Right cardiac atrium (tissue), 5 donors: ENCODE results near the gene CYP2D6. TPM values are rescaled to one million over a fixed set of nuclear protein-coding genes. Genes with fewer than 3 reads are reported as not detected.
"Not testable (repeated sequence)": the region's sequence is repeated elsewhere in the genome, so short reads cannot be mapped to it uniquely, and the experiment has no call there.

Experiments used
- ATAC-seq, 2 donors: fragments of 200-7000 bp; cut with Tn5 transposase; one replicate each; pipeline versions ENCODE4 v1.8.0 to v1.9.1; 2020; ENCODE audit warnings: moderate library complexity in 2 of 2, mild to moderate bottlenecking in 1 of 2
- DNase-seq, 3 donors: peaks; one replicate each; pipeline ENCODE4 v3.0.0-alpha.2; 2020
- H3K27ac ChIP-seq: one replicate; pipeline ENCODE4 v1.5.1; 2013; ENCODE audit warnings: mild to moderate bottlenecking, low read length, control low read depth, moderate library complexity
- H3K27me3 ChIP-seq: one replicate; pipeline ENCODE4 v1.6.1; 2013; ENCODE audit not compliant: control insufficient read depth, insufficient read depth
- H3K4me1 ChIP-seq: one replicate; pipeline ENCODE4 v1.6.1; 2013; ENCODE audit warnings: low read length; ENCODE audit not compliant: control insufficient read depth, insufficient read depth
- H3K4me3 ChIP-seq: one replicate; pipeline ENCODE4 v1.5.1; 2013; ENCODE audit warnings: low read length, control low read depth
- H3K9me3 ChIP-seq: one replicate; pipeline ENCODE4 v1.6.1; 2013; ENCODE audit warnings: low read length; ENCODE audit not compliant: control insufficient read depth
- WGBS: extraction: QIAGEN DNeasy Blood & Tissue Kit; methylation state at CpG from one replicate; pipeline ENCODE4 v1.1.7; 2013; 5-methylcytosine and 5-hydroxymethylcytosine counted together
- intact Hi-C, 4 donors: fragments of 100-400 bp; cut with DNase I; formaldehyde crosslinking; loops; one replicate each; pipeline versions ENCODE4 v1.11.0 to v1.14.0; 2022 to 2023
- polyA plus RNA-seq: library from polyadenylated mRNA; stranded (reverse); fragments of 200-250 nt; gene quantifications from one replicate; pipeline ENCODE4 v1.2.3, GENCODE V29; 2013
- total RNA-seq, 4 donors: library from RNA; stranded (reverse); fragmentation: NEBNext Ultra II Directional; extraction: Animal tissue kit (Norgen Biotek cat#: 25700); gene quantifications; one replicate each; pipeline ENCODE4 v1.2.1, GENCODE V29; 2021
- donor health status: healthy with polysubstance abuse.
- donor health status: DM: no; HTN: yes; CAD: no.
- donor health status: DM: no; HTN: no; CAD: no.
- donor health status: DM: no; HTN: yes; CAD: no; lungs with severe emphysema.
- donor health status: DM: yes; HTN: yes; CAD: no.

The CYP2D6 gene
- total and polyA plus RNA-seq, 5 donors = 0.19 to 0.29 (median 0.24) TPM

DNA sequence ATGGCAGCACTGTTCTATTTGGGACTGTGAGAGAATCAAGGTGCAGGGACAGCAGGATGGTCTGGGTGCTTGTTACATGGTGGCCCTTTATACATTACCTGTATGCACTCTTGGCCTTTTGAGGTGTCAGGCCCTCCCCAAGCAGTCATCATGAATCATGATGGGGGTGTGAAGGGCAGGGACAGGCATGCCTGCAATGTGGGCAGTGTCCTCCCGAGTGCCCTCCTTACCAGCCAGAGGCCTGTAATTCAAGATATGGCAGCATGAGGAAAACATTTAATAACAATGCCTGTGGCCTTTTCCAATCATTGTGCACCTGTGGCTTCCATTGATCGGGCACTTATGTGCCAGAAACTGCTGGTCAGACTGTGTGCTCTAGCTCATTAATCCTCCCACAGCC lies 25.5 kb upstream of the CYP2D6 start:
- no peak overlapping the region for H3K27ac ChIP-seq
- ATAC-seq = peak in 1 of 2 donors; percentile 24
- 78% methylated on average over 2 of the region's 2 CpGs for WGBS
- DNase-seq = no peak
- no peaks in the 10 kb centered on the region for H3K4me1 ChIP-seq
- H3K4me3 ChIP-seq = no peak overlapping the region
- H3K27me3 ChIP-seq = no peaks in the 10 kb centered on the region
- H3K9me3 ChIP-seq = no peaks in the 10 kb centered on the region
- intact Hi-C loops = no loop called here

DNA sequence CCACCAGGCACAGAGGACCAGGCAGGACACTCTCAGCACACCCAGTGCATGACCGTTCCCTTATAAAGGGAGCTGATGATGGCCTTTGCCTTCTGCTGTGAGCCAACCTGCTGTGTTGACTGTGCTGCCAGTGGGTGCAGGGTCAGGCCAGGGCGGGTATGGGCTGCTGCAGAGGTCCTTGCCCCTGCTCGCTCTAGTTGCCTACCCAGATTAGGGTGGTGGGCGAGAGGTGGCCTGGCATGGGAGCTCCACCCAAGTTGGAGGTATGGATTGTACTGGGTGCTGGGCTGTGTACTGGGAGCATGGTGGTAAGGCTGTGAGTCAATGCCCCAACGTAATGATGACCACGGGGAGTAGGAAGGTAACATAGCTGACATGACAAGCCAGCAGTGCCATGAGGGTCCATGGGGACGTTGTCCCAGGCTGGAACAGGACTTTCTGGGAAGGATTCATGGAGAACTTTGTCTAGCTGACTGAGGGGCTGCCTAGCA lies 24.5 kb upstream of the CYP2D6 start:
- no peaks in the 10 kb centered on the region for H3K4me1 ChIP-seq
- H3K27ac ChIP-seq = no peak overlapping the region
- ATAC-seq (no peak), DNase-seq (no peak)
- H3K27me3 ChIP-seq = no peaks in the 10 kb centered on the region
- intact Hi-C loops = no loop called here
- H3K4me3 ChIP-seq = no peak overlapping the region
- 95% methylated on average over 7 of the region's 7 CpGs for WGBS
- no peaks in the 10 kb centered on the region for H3K9me3 ChIP-seq

DNA sequence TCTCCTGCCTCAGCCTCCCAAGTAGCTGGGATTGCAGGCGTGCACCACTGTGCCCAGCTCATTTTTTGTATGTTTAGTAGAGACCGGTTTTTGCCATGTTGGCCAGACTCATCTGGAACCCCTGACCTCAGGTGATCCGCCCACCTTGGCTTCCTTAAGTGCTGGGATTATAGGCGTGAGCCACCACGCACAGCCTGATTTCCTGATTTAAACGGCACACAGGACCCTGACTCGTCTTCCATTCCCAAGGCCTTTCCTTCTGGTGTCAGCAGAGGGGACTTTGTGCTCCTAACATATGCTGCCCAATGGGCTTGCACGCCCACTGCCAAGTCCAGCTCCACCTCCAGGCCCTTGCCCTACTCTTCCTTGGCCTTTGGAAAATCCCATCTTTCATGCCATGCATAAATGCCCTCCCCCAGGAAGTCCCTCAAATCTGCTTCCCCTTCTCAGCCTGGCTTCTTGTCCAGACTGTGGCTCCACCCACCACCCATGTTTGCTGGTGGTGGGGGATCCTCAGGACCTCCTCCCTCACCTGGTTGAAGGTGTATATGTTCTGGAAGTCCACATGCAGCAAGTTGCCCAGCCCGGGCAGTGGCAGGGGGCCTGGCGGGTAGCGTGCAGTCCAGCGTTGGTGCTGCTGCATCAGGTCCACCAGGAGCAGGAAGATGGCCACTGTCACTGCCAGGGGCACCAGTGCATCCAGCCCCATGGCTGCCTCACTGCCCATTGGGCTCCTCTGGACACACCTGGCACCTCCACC lies 23.9 kb upstream of the CYP2D6 start:
- intact Hi-C loops = no loop called here
- Histone ChIP-seq H3K27me3 (no peaks in the 10 kb centered on the region), H3K27ac (no peak overlapping the region), H3K9me3 (no peaks in the 10 kb centered on the region), H3K4me1 (no peaks in the 10 kb centered on the region), H3K4me3 (no peak overlapping the region)
- ATAC-seq (no peak), DNase-seq (no peak)
- WGBS = 95% methylated on average over 12 of the region's 12 CpGs

DNA sequence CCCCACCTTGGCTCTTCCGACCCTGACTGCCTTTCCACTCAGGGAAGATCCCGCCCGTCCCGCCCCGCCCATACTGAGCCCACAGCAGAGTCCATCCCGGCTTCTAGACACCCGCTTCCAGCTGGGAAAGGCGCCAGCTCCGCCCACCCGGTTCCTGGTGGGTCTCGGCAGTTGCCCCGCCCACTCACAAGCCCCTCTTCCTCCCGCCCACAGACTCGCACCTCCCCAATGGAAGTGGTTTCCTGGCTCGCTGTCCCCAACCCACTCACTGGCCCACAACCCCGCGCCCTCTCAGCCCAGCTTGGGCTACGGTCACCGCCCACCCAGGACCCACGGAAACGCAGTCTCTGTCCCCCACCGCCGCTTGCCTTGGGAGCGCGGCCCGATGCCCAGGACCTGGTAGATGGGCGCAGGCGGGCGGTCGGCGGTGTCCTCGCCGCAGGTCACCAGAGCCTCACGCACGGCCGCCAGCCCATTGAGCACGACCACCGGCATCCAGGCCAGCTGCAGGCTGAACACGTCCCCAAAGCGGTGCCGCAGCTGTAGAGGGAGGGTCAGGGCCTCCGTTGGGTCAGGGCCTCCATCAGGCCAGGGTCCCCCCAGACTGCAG lies 22.2 kb upstream of the CYP2D6 start:
- intact Hi-C loops = no loop called here
- no peak overlapping the region for H3K27ac ChIP-seq
- no peaks in the 10 kb centered on the region for H3K27me3 ChIP-seq
- H3K9me3 ChIP-seq = no peaks in the 10 kb centered on the region
- 86% methylated on average over 42 of the region's 42 CpGs for WGBS
- DNase-seq (no peak), ATAC-seq (no peak)
- no peaks in the 10 kb centered on the region for H3K4me1 ChIP-seq
- no peak overlapping the region for H3K4me3 ChIP-seq

DNA sequence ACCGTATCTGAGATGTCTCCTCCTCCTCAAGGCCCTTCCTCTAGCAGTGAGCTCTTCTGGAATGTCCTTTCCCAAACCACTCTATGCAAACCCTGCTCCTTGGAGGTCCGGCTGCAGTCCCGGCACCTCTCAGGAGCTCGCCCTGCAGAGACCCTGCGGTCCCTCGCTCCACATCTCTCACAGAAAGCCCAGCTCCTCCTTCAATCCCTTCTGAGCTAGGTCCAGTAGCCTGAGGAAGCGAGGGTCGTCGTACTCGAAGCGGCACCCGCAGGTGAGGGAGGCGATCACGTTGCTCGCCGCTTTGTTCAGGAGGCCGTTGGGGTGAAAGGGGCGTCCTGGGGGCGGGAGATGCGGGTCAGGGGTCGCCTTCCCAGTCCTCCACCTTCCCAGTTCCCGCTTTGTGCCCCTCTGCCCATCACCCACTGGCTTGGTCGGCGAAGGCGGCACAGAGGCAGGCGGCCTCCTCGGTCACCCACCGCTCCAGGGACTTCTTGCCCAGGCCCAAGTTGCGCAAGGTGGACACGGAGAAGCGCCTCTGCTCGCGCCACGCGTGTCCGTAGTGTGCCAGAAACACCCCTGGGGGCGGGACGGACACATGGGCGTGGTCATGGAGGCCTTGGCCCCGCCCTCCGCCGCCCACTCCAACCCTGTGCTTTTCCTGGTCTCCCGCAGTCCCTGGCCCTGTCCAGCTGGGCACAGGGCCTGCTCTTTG lies 21.5 kb upstream of the CYP2D6 start:
- no peaks in the 10 kb centered on the region for H3K9me3 ChIP-seq
- no peak overlapping the region for H3K27ac ChIP-seq
- intact Hi-C loops = no loop called here
- H3K27me3 ChIP-seq = no peaks in the 10 kb centered on the region
- DNase-seq = peak in 2 of 3 donors; percentile 64 to 69
- 81% methylated on average over 43 of the region's 43 CpGs for WGBS
- no peaks in the 10 kb centered on the region for H3K4me1 ChIP-seq
- H3K4me3 ChIP-seq = no peak overlapping the region
- peak; percentile 20 to 47 for ATAC-seq

DNA sequence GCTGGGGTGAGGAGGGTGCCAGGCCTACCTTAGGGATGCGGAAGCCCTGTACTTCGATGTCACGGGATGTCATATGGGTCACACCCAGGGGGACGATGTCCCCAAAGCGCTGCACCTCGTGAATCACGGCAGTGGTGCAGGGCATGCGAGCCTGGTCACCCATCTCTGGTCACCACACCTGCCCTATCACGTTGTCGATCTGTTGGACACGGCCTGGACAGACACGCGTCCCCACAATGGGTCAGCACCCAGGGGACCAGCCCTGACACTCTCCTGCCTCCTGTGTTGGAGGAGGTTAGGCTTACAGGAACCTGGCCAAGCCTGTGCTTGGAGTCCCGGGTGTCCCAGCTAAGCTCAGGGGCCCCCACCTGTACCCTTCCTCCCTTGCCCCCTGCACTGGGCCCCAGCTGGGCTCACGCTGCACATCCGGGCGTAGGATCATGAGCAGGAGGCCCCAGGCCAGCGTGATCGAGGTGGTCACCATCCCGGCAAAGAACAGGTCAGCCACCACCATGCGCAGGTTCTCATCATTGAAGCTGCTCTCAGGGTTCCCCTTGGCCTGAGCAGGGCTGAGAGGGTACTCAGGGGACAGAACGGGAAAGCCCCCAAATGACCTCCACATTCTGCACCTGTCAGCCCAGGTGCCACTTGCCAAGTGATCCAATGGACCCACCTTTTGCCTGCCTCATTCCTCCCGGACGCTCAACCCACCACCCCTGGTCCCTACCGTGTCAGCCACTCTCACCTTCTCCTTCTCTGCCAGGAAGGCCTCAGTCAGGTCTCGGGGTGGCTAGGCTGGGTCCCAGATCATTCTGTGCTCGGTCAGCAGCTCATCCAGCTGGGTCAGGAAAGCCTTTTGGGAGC lies 20.3 kb upstream of the CYP2D6 start:
- WGBS = 92% methylated on average over 27 of the region's 27 CpGs
- DNase-seq = no peak
- Histone ChIP-seq H3K4me3 (no peak overlapping the region), H3K27me3 (no peaks in the 10 kb centered on the region), H3K27ac (no peak overlapping the region), H3K9me3 (no peaks in the 10 kb centered on the region), H3K4me1 (no peaks in the 10 kb centered on the region)
- ATAC-seq = no peak
- intact Hi-C loops = no loop called here

- H3K4me1 ChIP-seq, DNase-seq, H3K27ac ChIP-seq, H3K9me3 ChIP-seq, H3K27me3 ChIP-seq, intact Hi-C loops, ATAC-seq, H3K4me3 ChIP-seq: not testable (repeated sequence)
- WGBS = 92% methylated on average over 16 of the region's 16 CpGs
These were observed 19.2 kb upstream of the CYP2D6 start for GRCh38 chr22:42149798-42150197.

DNA sequence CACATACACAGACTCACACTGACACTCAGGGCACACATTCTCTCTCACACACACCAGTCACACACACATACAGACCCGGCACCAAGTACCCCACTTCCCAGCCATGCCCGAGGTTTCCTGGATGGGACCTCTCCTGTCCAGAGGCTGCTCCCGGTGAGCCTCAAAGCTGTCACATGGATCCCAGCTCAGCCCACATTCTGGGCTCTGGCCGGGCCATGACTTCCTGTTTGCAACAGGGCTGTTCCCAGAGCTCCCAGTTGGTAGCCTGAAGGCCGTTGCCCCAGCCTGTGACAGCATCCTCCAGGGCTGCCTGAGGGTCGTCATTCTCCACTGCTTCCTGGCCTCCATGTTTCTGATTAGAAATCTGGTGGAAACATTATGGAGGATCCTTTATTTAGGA lies 14.6 kb upstream of the CYP2D6 start:
- no peak for DNase-seq

GRCh38 chr22:42143859-42144822 lies 13.5 kb upstream of the CYP2D6 start:
- WGBS = 88% methylated on average over 15 of the region's 20 CpGs
- ATAC-seq, H3K27me3 ChIP-seq, H3K27ac ChIP-seq, H3K9me3 ChIP-seq, H3K4me1 ChIP-seq, H3K4me3 ChIP-seq, intact Hi-C loops: not testable (repeated sequence)
- DNase-seq = peak in 1 of 3 donors; percentile 28

More for the DNA sequence above, 14.6 kb upstream of the CYP2D6 start:
- H3K4me1 ChIP-seq = no peaks in the 10 kb centered on the region
- H3K9me3 ChIP-seq = no peaks in the 10 kb centered on the region
- intact Hi-C loops = no loop called here
- H3K27me3 ChIP-seq = no peaks in the 10 kb centered on the region
- H3K27ac ChIP-seq = no peak overlapping the region
- H3K4me3 ChIP-seq = no peak overlapping the region
- no peak for ATAC-seq
- WGBS = 51% methylated on average over 6 of the region's 6 CpGs
